G401 (cell line): ENCODE data around the gene UBE2D2. TPM values are rescaled to one million over a fixed set of nuclear protein-coding genes. Genes with fewer than 3 reads are reported as not detected.

ENCODE experiments used
- DNase-seq: peaks from one replicate; pipeline ENCODE4 v3.0.0-alpha.2; 2015; ENCODE audit warnings: low spot score
- in situ Hi-C: cut with HindIII; loops from 2 replicates; pipeline ENCODE4 v1.10.0; 2016; ENCODE audit warnings: low sequenced_read_pairs, mixed read lengths
- total RNA-seq: library from RNA; depleted of rRNA; stranded (reverse); fragments of >200 nt; shearing (Covaris generic); gene quantifications from 2 replicates; pipeline ENCODE4 v1.2.3, GENCODE V29; 2014

The UBE2D2 gene
- total RNA-seq, 1 experiment from 2014 or later, result 140 TPM

DNA sequence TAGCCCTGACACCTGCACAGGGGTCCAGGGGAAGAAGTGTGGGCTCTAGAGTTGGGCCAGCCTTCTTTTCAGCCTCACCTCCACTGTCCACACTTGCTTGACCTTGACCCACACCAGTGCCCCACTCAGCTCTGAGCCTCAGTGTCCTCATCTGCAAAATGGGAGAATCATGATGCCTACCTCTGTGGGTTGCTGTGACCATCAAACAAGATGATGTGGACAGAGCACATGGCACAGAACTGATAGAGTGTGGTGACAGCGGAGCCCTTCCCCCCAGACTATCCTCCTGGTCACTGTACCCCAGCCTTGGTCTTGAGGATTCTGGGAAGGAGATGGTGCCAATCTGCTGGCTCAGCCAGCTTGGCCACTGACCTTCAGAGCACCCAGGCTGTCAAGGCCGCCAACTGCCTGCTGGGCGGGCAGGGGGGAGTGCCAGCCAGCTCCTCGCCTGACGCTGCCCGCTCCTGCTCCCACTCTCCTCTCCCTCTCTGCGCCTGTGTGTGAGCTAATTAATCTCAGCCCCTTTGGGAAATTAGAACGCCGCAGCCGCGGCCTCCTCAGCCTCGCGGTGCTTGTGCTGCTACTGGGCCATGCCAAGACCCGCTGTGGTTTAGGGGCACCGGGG is 103.7 kb downstream of the UBE2D2 start:
- in situ Hi-C loops, result no loop called here
- DNase-seq, result peak; percentile 83

DNA sequence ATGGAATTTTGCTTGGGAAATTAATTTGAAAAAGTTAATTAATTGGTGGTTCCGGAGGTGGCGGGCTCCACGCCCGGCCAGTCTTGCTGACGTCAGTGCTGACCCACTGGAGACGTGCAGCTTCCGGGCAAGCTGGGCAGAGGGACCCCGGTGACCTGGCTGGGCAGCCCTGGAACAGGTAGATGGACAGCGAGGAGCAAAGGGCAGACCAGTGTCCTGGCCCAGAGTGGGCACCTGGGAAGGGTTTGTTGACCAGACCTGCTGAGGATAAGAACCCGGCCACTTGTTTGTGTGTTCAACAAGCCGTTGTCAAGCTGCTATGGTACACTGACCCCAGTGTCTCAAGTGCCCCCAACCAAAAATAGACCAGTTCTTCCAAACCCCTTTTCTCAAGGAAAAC is 104.5 kb downstream of the UBE2D2 start:
- DNase-seq, result no peak
- in situ Hi-C loops, result no loop called here

GRCh38 chr5:139666551-139666950 is 105.4 kb downstream of the UBE2D2 start:
- in situ Hi-C loops, result no loop called here
- DNase-seq, result no peak

- in situ Hi-C loops, result no loop called here
- no peak for DNase-seq
Measured at GRCh38 chr5:139667001-139667729, 106.0 kb downstream of the UBE2D2 start.

- no peak for DNase-seq
- in situ Hi-C loops, result no loop called here
Measured at GRCh38 chr5:139667730-139668063, 106.6 kb downstream of the UBE2D2 start.

DNA sequence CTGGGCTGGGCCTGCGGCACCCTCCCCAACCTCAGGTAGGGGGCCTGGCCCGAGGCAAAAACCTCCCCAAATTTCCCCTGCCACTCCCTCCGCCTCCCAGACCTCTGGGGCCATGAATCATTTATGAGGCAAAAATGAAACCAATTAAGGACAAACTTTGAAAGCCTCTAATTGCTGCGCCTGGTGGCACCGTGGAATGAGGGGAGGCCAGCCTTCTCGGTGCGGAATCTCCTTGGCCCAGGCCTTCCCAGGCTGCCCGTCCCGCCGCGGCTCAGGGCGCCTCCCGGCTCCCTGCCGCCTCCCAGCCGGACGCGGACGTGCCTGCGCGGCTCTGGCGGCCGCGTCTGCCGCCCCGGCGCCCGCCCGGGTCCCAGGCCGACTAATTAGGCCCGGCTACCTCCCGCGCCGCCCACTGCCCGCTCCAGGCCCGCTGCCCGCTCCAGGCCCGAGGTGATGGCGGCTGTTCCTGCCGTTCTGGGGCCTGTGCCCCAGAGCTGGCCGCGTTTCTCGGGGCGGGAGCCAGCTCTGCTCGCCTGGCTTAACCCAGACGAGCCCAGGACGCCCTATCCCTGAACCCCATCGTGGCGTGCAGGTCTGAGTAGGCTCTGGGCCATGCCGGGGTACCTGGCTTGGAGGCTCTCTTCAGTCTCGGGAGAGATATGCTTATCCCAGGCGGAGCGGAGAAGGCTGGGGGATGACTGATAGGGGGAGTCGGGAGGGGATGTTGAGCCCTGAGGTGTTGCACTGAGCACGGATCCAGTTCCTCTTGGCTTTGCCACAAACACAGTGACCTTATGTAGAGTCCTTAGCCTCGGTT is 107.1 kb downstream of the UBE2D2 start:
- in situ Hi-C loops, result no loop called here
- no peak for DNase-seq

- in situ Hi-C loops, result no loop called here
- peak; percentile 69 for DNase-seq
Measured at GRCh38 chr5:139668924-139669661, 108.0 kb downstream of the UBE2D2 start.

DNA sequence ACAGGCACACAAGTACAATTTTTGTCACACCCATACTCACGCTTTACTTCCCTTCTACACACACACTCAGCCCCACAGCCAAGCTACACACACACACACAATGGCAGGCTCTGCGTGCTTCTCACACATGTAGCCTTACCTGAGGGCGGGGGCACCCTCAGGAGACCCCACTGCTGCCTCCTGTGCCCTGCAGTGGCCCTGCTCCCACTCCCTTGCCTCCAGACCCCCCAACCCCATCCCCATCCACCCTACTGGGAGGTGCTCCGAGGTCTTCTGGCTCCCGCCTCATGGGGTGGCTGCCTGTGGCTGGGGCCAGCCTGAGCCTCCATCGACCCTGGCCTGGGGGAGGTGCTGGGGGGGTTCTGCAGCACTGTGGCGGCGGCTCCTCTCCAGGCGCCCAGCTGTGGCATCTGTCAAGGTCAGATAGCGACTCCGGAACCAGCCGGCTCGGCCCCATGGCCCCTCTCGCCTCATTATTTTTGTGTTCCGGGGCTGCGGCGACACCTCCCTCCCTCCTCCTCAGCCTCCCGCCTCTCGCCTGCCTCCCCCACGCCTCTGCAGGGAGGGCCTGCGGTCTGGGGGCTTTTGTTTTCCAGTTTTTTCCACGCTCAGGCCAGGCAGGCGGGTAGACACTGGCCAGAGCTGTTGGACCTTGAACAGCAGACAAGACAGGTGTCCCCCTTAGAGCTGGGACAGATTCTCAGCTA is 108.7 kb downstream of the UBE2D2 start:
- in situ Hi-C loops, result no loop called here
- DNase-seq, result no peak

- in situ Hi-C loops, result no loop called here
- DNase-seq, result no peak
Measured at GRCh38 chr5:139670369-139671095, 109.4 kb downstream of the UBE2D2 start.

DNA sequence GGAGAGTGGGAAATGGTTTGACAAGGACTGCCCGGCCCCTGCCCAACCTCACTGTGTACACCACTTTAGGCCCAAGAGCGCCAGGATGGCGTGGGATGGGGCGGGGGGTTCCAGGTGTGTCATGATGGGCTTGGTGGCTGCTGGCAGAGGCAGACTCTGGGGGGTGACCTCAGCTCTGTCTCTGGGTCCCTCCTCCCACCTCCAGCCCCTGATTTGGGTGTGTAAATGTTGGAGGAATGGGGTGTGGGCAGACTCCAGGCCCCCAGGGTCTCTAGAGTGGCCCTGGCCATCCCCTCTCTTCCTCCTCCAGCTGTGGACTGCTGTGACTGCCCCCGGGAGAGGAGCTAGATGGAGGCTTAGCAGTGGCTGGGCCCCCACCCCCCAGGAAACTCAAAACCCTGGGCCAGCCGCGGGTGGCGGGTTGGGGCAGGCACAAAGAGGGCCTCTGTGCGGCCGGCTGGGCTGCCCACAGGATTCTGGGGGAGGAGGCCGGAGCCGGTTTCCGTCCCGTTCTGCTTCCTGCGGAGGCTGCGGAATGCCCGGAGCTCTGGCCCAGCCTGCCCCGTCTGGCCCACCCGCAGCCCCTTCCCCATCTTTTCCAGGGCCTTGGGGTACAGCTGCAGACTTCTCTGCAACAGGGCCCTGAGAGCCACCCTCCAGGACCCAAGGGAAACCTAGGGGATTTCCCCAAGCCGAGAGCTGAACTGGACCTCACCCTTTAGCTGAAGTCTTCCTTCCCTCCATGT is 110.1 kb downstream of the UBE2D2 start:
- in situ Hi-C loops, result no loop called here
- no peak for DNase-seq

GRCh38 chr5:139675213-139675612 is 114.1 kb downstream of the UBE2D2 start:
- in situ Hi-C loops, result no loop called here
- DNase-seq, result no peak

GRCh38 chr5:139675825-139676224 is 114.7 kb downstream of the UBE2D2 start:
- DNase-seq, result no peak
- in situ Hi-C loops, result no loop called here

- in situ Hi-C loops, result no loop called here
- DNase-seq, result no peak
Measured at GRCh38 chr5:139676406-139676805, 115.3 kb downstream of the UBE2D2 start.

GRCh38 chr5:139676951-139677735 is 116.0 kb downstream of the UBE2D2 start:
- peak; percentile 80 for DNase-seq
- in situ Hi-C loops, result no loop called here
